HUES64 (cell line): ENCODE data around the gene COTL1.

Experiments used
- H3K27ac ChIP-seq: 2 replicates; pipeline ENCODE4 v1.7.0; 2013; ENCODE audit warnings: low read depth, low read length, inconsistent platforms
- H3K27me3 ChIP-seq: 2 replicates; pipeline ENCODE4 v1.6.1; 2013; ENCODE audit warnings: mild to moderate bottlenecking, low read length; ENCODE audit not compliant: insufficient read depth
- H3K36me3 ChIP-seq: 2 replicates; pipeline ENCODE4 v1.6.1; 2013; ENCODE audit warnings: mild to moderate bottlenecking, low read length; ENCODE audit not compliant: insufficient read depth
- H3K4me1 ChIP-seq: 2 replicates; pipeline ENCODE4 v1.6.1; 2013; ENCODE audit warnings: mild to moderate bottlenecking, low read length, moderate library complexity; ENCODE audit not compliant: insufficient read depth
- H3K4me3 ChIP-seq: 2 replicates; pipeline ENCODE4 v1.5.1; 2013; ENCODE audit warnings: mild to moderate bottlenecking, low read length, moderate library complexity
- H3K9ac ChIP-seq: 2 replicates; pipeline ENCODE4 v1.6.1; 2013; ENCODE audit warnings: mild to moderate bottlenecking, low read depth, low read length
- H3K9me3 ChIP-seq: 2 replicates; pipeline ENCODE4 v1.6.1; 2013; ENCODE audit warnings: low read depth, low read length; ENCODE audit not compliant: insufficient read depth
- WGBS: fragments of 150-250, 120-280 bp; methylation state at CpG from one replicate; pipeline ENCODE4 v1.1.7; 2013; ENCODE audit warnings: missing lambda C conversion rate; 5-methylcytosine and 5-hydroxymethylcytosine counted together

COTL1 gene

GRCh38 chr16:84568066-84568465 is 49.8 kb downstream of the COTL1 start:
- Histone ChIP-seq H3K27ac (no peak overlapping the region), H3K9me3 (peaks cover 5% of the 10 kb centered on the region; the same call in 1 of the 2 replicates), H3K4me1 (peaks cover 14% of the 10 kb centered on the region; the same call in 1 of the 2 replicates), H3K4me3 (no peak overlapping the region), H3K36me3 (peaks cover 27% of the 10 kb centered on the region), H3K27me3 (no peaks in the 10 kb centered on the region), H3K9ac (no peak overlapping the region)
- WGBS, result 95% methylated on average over 9 of the region's 9 CpGs

- H3K27ac ChIP-seq, result no peak overlapping the region; the same call in 1 of the 2 replicates
- peaks cover 5% of the 10 kb centered on the region; the same call in 1 of the 2 replicates for H3K9me3 ChIP-seq
- peaks cover 14% of the 10 kb centered on the region; the same call in 1 of the 2 replicates for H3K4me1 ChIP-seq
- no peak overlapping the region for H3K4me3 ChIP-seq
- whole genome bisulfite sequencing, result 89% methylated on average over 16 of the region's 16 CpGs
- no peaks in the 10 kb centered on the region for H3K27me3 ChIP-seq
- H3K36me3 ChIP-seq, result peaks cover 27% of the 10 kb centered on the region
- no peak overlapping the region for H3K9ac ChIP-seq
Observed at GRCh38 chr16:84567286-84567962, 50.5 kb downstream of the COTL1 start.

GRCh38 chr16:84566545-84567257 is 51.2 kb downstream of the COTL1 start:
- H3K27ac ChIP-seq, result peak overlapping the region; percentile 33
- H3K4me1 ChIP-seq, result peaks cover 14% of the 10 kb centered on the region; the same call in 1 of the 2 replicates

GRCh38 chr16:84565669-84566495 is 52.0 kb downstream of the COTL1 start:
- WGBS, result 89% methylated on average over 22 of the region's 22 CpGs
- Histone ChIP-seq H3K36me3 (peaks cover 27% of the 10 kb centered on the region), H3K27me3 (no peaks in the 10 kb centered on the region), H3K9ac (no peak overlapping the region), H3K9me3 (peaks cover 4% of the 10 kb centered on the region; the same call in 1 of the 2 replicates), H3K4me3 (no peak overlapping the region), H3K4me1 (peaks cover 14% of the 10 kb centered on the region; the same call in 1 of the 2 replicates), H3K27ac (peak overlapping the region; percentile 33; the same call in 1 of the 2 replicates)

More at GRCh38 chr16:84566545-84567257, 51.2 kb downstream of the COTL1 start:
- no peak overlapping the region; the same call in 1 of the 2 replicates for H3K9ac ChIP-seq
- peaks cover 27% of the 10 kb centered on the region for H3K36me3 ChIP-seq
- peaks cover 5% of the 10 kb centered on the region; the same call in 1 of the 2 replicates for H3K9me3 ChIP-seq
- no peak overlapping the region for H3K4me3 ChIP-seq
- H3K27me3 ChIP-seq, result no peaks in the 10 kb centered on the region
- WGBS, result 61% methylated on average over 20 of the region's 21 CpGs

DNA sequence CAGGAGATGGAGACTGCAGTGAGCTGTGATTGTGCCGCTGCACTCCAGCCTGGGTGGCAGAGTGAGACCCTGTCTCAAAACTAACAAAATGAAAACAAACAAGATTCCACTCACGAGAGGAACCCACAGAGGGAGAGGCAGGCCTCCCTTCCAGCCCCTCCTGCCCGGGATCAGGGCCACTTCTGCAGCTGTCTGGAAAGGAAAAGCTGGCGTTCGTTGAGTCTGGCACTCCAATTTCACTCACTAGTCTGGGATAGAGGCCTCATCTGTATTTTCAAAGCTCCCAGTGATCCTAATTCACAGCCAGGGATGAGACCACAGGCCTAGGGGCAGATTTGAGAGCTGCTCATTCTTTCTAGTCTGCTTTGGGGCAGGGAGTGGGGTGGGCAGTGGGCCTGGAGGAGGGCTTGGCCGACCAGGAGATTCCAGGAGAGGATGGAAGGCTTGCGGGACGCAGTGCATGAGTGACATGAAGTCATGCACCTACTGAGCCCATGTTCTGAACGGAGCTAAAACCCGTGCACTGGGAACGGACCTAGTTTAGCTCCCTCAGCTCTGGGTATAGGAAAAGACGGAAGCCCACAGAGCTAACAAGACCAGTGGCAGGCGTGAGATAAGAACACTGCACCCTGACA is 54.0 kb downstream of the COTL1 start:
- H3K4me1 ChIP-seq, result peaks cover 26% of the 10 kb centered on the region; the same call in 1 of the 2 replicates
- H3K36me3 ChIP-seq, result peaks cover 25% of the 10 kb centered on the region
- no peak overlapping the region for H3K4me3 ChIP-seq
- WGBS, result 92% methylated on average over 13 of the region's 13 CpGs
- H3K9ac ChIP-seq, result no peak overlapping the region
- no peak overlapping the region for H3K27ac ChIP-seq
- H3K9me3 ChIP-seq, result no peaks in the 10 kb centered on the region
- no peaks in the 10 kb centered on the region for H3K27me3 ChIP-seq

- no peak overlapping the region for H3K9ac ChIP-seq
- peaks cover 26% of the 10 kb centered on the region; the same call in 1 of the 2 replicates for H3K4me1 ChIP-seq
- no peaks in the 10 kb centered on the region for H3K27me3 ChIP-seq
- peaks cover 25% of the 10 kb centered on the region for H3K36me3 ChIP-seq
- no peak overlapping the region for H3K4me3 ChIP-seq
- H3K27ac ChIP-seq, result no peak overlapping the region
- WGBS, result 75% methylated on average over 7 of the region's 7 CpGs
- H3K9me3 ChIP-seq, result no peaks in the 10 kb centered on the region
Observed at GRCh38 chr16:84563064-84563715, 54.7 kb downstream of the COTL1 start.

DNA sequence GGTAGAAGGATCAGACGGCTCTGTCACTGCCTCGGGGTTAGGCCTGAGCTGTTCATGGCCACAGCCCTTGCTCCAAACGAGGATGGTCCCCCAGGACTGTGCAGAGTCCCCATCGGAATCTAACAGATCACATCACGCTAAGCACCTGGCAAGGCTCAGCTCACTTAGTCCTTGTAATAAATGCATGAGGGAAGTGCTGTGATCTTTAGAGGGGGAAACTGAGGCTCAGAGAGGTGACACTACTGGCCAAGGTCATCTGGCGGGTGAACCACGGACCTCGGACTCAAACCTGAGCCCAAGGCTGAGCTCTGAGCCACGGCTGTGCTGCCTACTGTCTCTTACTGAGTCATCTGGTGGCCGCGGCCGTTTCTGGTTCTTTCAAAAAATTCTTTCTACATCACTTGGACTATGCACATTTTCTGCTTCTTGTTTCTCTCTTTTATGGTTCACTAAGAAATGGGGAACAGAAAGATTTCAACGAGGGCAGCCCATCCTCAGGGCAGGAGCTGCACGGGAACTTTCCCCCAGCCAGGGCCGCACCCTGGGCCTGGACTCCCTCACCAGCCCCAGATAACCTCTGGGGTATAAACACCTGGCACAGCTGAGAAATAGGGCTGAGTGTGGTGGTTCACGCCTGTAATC is 55.6 kb downstream of the COTL1 start:
- Histone ChIP-seq H3K9ac (no peak overlapping the region), H3K36me3 (peaks cover 25% of the 10 kb centered on the region), H3K27me3 (no peaks in the 10 kb centered on the region), H3K9me3 (no peaks in the 10 kb centered on the region), H3K4me3 (no peak overlapping the region), H3K27ac (no peak overlapping the region; the same call in 1 of the 2 replicates), H3K4me1 (peaks cover 25% of the 10 kb centered on the region; the same call in 1 of the 2 replicates)
- WGBS, result 95% methylated on average over 16 of the region's 16 CpGs

DNA sequence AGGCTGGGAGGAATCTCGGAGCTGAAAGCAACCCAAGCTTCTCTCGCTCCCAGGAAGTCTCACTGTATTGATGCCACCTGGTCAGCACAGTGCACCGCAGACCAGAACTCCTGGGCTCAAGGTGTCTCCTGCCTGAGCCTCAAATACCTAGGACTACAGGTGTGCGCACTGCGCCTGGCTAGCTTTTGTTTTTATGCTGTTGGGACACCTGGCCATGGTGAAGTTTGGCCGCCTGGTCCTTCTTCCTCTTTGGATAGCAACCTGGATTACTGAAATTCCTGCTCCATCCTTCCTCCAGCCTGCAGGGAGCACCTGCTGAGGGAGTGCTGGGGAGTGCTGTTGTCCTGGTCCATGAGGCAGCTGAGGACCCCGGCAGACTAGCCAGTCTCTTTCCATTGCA is 56.6 kb downstream of the COTL1 start:
- Histone ChIP-seq H3K27ac (peak overlapping the region; percentile 20; the same call in 1 of the 2 replicates), H3K27me3 (no peaks in the 10 kb centered on the region), H3K4me3 (no peak overlapping the region), H3K4me1 (peaks cover 17% of the 10 kb centered on the region; the same call in 1 of the 2 replicates), H3K9ac (no peak overlapping the region), H3K9me3 (no peaks in the 10 kb centered on the region), H3K36me3 (peaks cover 23% of the 10 kb centered on the region)
- WGBS, result 81% methylated on average over 7 of the region's 7 CpGs

DNA sequence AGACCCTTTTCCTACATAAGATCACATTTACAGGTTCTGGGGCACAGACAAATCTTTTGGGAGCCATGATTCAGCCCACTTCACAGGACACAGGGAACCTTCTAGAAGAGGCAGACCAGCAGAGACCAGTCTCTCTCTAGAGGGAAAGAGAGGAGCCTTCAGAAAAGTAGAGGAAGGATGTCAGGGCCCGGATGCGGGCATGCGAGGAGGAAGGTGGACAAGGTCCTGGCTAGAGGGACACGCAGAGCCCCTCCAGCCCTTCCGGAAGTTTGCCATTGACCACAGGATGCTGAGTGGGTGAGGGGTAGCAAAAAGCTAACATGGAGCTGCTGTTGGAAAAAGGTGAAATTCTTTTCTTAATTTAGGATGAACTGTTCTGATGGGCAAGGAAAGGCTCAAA is 57.6 kb downstream of the COTL1 start:
- H3K36me3 ChIP-seq, result peaks cover 15% of the 10 kb centered on the region
- no peak overlapping the region for H3K9ac ChIP-seq
- peaks cover 24% of the 10 kb centered on the region; the same call in 1 of the 2 replicates for H3K4me1 ChIP-seq
- 94% methylated on average over 5 of the region's 5 CpGs for WGBS
- H3K27ac ChIP-seq, result no peak overlapping the region
- H3K9me3 ChIP-seq, result no peaks in the 10 kb centered on the region
- no peak overlapping the region for H3K4me3 ChIP-seq
- no peaks in the 10 kb centered on the region for H3K27me3 ChIP-seq
